Measurements from ENCODE around the gene ID2. TPM values are rescaled to one million over a fixed set of nuclear protein-coding genes. Genes with fewer than 3 reads are reported as not detected.

Gene ID2
- total and polyA plus RNA-seq, 10 of the 15 experiments (the other 5 are each of a cell fraction or from before 2014, with no cell fraction given) = 39.0 to 613 (median 73.6) TPM

- DNase-seq (ENCODE audit: low read depth, low spot score) (no peak), ATAC-seq (no peak), FAIRE-seq (no peak)
- WGBS (ENCODE audit: insufficient coverage, insufficient replicate concordance, low lambda C conversion rate, missing lambda C conversion rate) = 95% methylated on average over 10 of the region's 10 CpGs
- Histone ChIP-seq H3K4me1 (ENCODE audit: control insufficient read depth, insufficient read depth, low read length) (no peaks in the 10 kb centered on the region), H3K9me3 (replicated peaks; ENCODE audit: control insufficient read depth, insufficient read depth, low read length) (no peaks in the 10 kb centered on the region), H3K4me3 (no peak overlapping the region), H3K79me2 (ENCODE audit: control insufficient read depth, insufficient read depth, low read length) (no peaks in the 10 kb centered on the region), H3K4me2 (ENCODE audit: control insufficient read depth, insufficient read depth) (no peak overlapping the region), H3K9ac (ENCODE audit: control insufficient read depth, insufficient read depth, low read length) (no peak overlapping the region), H3K27me3 (replicated peaks in 1 of 2; ENCODE audit: control insufficient read depth in 2 of 2, insufficient read depth in 2 of 2, low read length in 1 of 2) (no peaks in the 10 kb centered on the region), H3K36me3 (ENCODE audit: control insufficient read depth in 2 of 2, insufficient read depth in 2 of 2, low read length in 1 of 2) (peaks cover 4 to 15% of the 10 kb centered on the region in 2 experiments), H4K20me1 (ENCODE audit: control insufficient read depth, insufficient read depth) (no peaks in the 10 kb centered on the region), H2AFZ (ENCODE audit: control insufficient read depth, low read depth, low read length) (no peak overlapping the region), H3K27ac (ENCODE audit: control insufficient read depth, insufficient read depth) (no peak overlapping the region)
- intact Hi-C loops (cut with micrococcal nuclease; ENCODE audit: unreplicated experiment) (no loop called here), in situ Hi-C loops (cut with MboI) (no loop called here)
- ChIA-PET RAD21 (ENCODE audit: unreplicated experiment) (no interaction called here), POLR2A (interaction anchor here (1.3 kb wide), 2 partner anchors 10 to 64 kb away, joined by 3 read pairs; no protein-coding TSS in a partner anchor), CTCF (interaction anchor here (1.3 kb wide), 1 partner anchor 16 kb away, joined by 3 read pairs; no protein-coding TSS in a partner anchor), SMC1A (ENCODE audit: uncharacterized antibody, unreplicated experiment) (interaction anchor here (0.7 to 1.1 kb wide), 2 partner anchors 52 to 387 kb away, joined by 3 to 4 read pairs; no protein-coding TSS in a partner anchor)
- TF ChIP-seq RBBP5 (conservative IDR thresholded peaks at IDR 0.05) (no peak), FOXK2 (IDR thresholded peaks at IDR 0.05) (no peak), NFYA (IDR thresholded peaks at IDR 0.05; ENCODE audit: borderline replicate concordance, low read depth, low read length) (no peak), SMC3 (IDR thresholded peaks at IDR 0.05; ENCODE audit: borderline replicate concordance, low read length) (no peak), PML (IDR thresholded peaks at IDR 0.05; ENCODE audit: low read length) (no peak), MEF2A (IDR thresholded peaks at IDR 0.05; ENCODE audit: insufficient read depth, low read depth, low read length) (no peak), SUPT20H (IDR thresholded peaks at IDR 0.05; ENCODE audit: borderline replicate concordance, control insufficient read depth, low read depth, low read length) (no peak), CREM (IDR thresholded peaks at IDR 0.05; ENCODE audit: low read depth) (no peak), GABPA (IDR thresholded peaks at IDR 0.05; ENCODE audit: low read depth) (no peak), RB1 (IDR thresholded peaks at IDR 0.05; ENCODE audit: borderline replicate concordance) (no peak), FOS (IDR thresholded peaks at IDR 0.05; ENCODE audit: borderline replicate concordance, extremely low read depth, insufficient read length) (no peak), IKZF2 (IDR thresholded peaks at IDR 0.05) (no peak), SMAD1 (IDR thresholded peaks at IDR 0.05; ENCODE audit: low read depth, partially characterized antibody) (no peak), ZNF592 (IDR thresholded peaks at IDR 0.05) (no peak)
- TF ChIP-seq, protein P1, sequence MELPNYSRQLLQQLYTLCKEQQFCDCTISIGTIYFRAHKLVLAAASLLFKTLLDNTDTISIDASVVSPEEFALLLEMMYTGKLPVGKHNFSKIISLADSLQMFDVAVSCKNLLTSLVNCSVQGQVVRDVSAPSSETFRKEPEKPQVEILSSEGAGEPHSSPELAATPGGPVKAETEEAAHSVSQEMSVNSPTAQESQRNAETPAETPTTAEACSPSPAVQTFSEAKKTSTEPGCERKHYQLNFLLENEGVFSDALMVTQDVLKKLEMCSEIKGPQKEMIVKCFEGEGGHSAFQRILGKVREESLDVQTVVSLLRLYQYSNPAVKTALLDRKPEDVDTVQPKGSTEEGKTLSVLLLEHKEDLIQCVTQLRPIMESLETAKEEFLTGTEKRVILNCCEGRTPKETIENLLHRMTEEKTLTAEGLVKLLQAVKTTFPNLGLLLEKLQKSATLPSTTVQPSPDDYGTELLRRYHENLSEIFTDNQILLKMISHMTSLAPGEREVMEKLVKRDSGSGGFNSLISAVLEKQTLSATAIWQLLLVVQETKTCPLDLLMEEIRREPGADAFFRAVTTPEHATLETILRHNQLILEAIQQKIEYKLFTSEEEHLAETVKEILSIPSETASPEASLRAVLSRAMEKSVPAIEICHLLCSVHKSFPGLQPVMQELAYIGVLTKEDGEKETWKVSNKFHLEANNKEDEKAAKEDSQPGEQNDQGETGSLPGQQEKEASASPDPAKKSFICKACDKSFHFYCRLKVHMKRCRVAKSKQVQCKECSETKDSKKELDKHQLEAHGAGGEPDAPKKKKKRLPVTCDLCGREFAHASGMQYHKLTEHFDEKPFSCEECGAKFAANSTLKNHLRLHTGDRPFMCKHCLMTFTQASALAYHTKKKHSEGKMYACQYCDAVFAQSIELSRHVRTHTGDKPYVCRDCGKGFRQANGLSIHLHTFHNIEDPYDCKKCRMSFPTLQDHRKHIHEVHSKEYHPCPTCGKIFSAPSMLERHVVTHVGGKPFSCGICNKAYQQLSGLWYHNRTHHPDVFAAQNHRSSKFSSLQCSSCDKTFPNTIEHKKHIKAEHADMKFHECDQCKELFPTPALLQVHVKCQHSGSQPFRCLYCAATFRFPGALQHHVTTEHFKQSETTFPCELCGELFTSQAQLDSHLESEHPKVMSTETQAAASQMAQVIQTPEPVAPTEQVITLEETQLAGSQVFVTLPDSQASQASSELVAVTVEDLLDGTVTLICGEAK (IDR thresholded peaks at IDR 0.05; ENCODE audit: borderline replicate concordance) = no peak
- BruUV-seq (replicated peaks) = no TSS peak
These were observed 50.7 kb downstream of the ID2 start for GRCh38 chr2:8732601-8733000.

Measured in GM12878 (cell line).